H9 (cell line): ENCODE measurements around the gene COLEC12. TPM values are rescaled to one million over a fixed set of nuclear protein-coding genes. Genes with fewer than 3 reads are reported as not detected.

Experiments
- DNase-seq: peaks from one replicate; pipeline ENCODE4 v3.0.0-alpha.2; 2017
- H2AFZ ChIP-seq: one replicate; pipeline ENCODE4 v1.6.1; 2013; ENCODE audit warnings: mild to moderate bottlenecking, low read length, control low read depth, moderate library complexity
- H2AK5ac ChIP-seq: 2 replicates; pipeline ENCODE4 v1.6.1; 2013; ENCODE audit warnings: low read length, control low read depth, mixed read lengths; ENCODE audit not compliant: insufficient read length
- H2BK120ac ChIP-seq: one replicate; pipeline ENCODE4 v1.6.1; 2013; ENCODE audit warnings: low read depth, mild to moderate bottlenecking, low read length, control low read depth, inconsistent platforms; ENCODE audit not compliant: poor library complexity, severe bottlenecking
- H2BK12ac ChIP-seq: 2 replicates; pipeline ENCODE4 v1.6.1; 2013; ENCODE audit warnings: low read length, control low read depth, mixed read lengths, low read depth; ENCODE audit not compliant: insufficient read length
- H2BK15ac ChIP-seq: 2 replicates; pipeline ENCODE4 v1.6.1; 2013; ENCODE audit warnings: low read depth, low read length, control low read depth
- H2BK20ac ChIP-seq: one replicate; pipeline ENCODE4 v1.6.1; 2013; ENCODE audit warnings: low read depth, mild to moderate bottlenecking, low read length, control low read depth, inconsistent platforms; ENCODE audit not compliant: poor library complexity, severe bottlenecking
- H2BK5ac ChIP-seq: 2 replicates; pipeline ENCODE4 v1.6.1; 2013; ENCODE audit warnings: low read length, control low read depth, mixed read lengths; ENCODE audit not compliant: insufficient read length
- H3K14ac ChIP-seq: 2 replicates; pipeline ENCODE4 v1.6.1; 2013; ENCODE audit warnings: low read length, control low read depth; ENCODE audit not compliant: insufficient read depth
- H3K18ac ChIP-seq: 2 replicates; pipeline ENCODE4 v1.6.1; 2013; ENCODE audit warnings: low read depth, mild to moderate bottlenecking, mixed read lengths, low read length, control low read depth; ENCODE audit not compliant: insufficient read length
- H3K23ac ChIP-seq: 2 replicates; pipeline ENCODE4 v1.6.1; 2013; ENCODE audit warnings: low read length, control low read depth, mixed read lengths, low read depth; ENCODE audit not compliant: insufficient read length
- H3K23me2 ChIP-seq: 2 replicates; pipeline ENCODE4 v1.6.1; 2013; ENCODE audit warnings: low read depth, mild to moderate bottlenecking, mixed read lengths, low read length, control low read depth; ENCODE audit not compliant: insufficient read length, poor library complexity, severe bottlenecking
- H3K27ac ChIP-seq: 2 replicates; pipeline ENCODE4 v1.5.1; 2013; ENCODE audit warnings: low read length, control low read depth, mixed read lengths, low read depth; ENCODE audit not compliant: insufficient read length
- H3K27me3 ChIP-seq: 2 replicates; pipeline ENCODE4 v1.6.1; 2013; ENCODE audit warnings: low read length, control low read depth, inconsistent platforms; ENCODE audit not compliant: insufficient read depth
- H3K4ac ChIP-seq: 2 replicates; pipeline ENCODE4 v1.6.1; 2013; ENCODE audit warnings: low read depth, mild to moderate bottlenecking, control low read depth, inconsistent platforms, low read length, moderate library complexity
- H3K4me1 ChIP-seq: 2 replicates; pipeline ENCODE4 v1.6.1; 2013; ENCODE audit warnings: low read length, control low read depth, inconsistent platforms; ENCODE audit not compliant: insufficient read depth
- H3K4me2 ChIP-seq: 2 replicates; pipeline ENCODE4 v1.6.1; 2013; ENCODE audit warnings: low read length, control low read depth, mixed read lengths; ENCODE audit not compliant: insufficient read length, insufficient read depth
- H3K56ac ChIP-seq: 2 replicates; pipeline ENCODE4 v1.6.1; 2013; ENCODE audit warnings: low read depth, mild to moderate bottlenecking, mixed read lengths, low read length, control low read depth; ENCODE audit not compliant: insufficient read length
- H3K79me1 ChIP-seq: 2 replicates; pipeline ENCODE4 v1.6.1; 2013; ENCODE audit warnings: low read depth, mild to moderate bottlenecking, moderate library complexity, low read length, control low read depth, inconsistent platforms; ENCODE audit not compliant: insufficient read depth, poor library complexity, severe bottlenecking
- H3K79me2 ChIP-seq: 2 replicates; pipeline ENCODE4 v1.6.1; 2013; ENCODE audit warnings: low read length, control low read depth, inconsistent platforms; ENCODE audit not compliant: insufficient read depth
- H3K9ac ChIP-seq: 2 replicates; pipeline ENCODE4 v1.6.1; 2013; ENCODE audit warnings: low read length, control low read depth, mixed read lengths; ENCODE audit not compliant: insufficient read length; ENCODE audit errors: extremely low read depth
- H3K9me3 ChIP-seq: one replicate; pipeline ENCODE4 v1.6.1; 2013; ENCODE audit warnings: low read depth, low read length, inconsistent platforms; ENCODE audit not compliant: control insufficient read depth
- H3T11ph ChIP-seq: one replicate; pipeline ENCODE4 v1.6.1; 2013; ENCODE audit warnings: mild to moderate bottlenecking, low read length, control low read depth, inconsistent platforms
- H4K20me1 ChIP-seq: one replicate; pipeline ENCODE4 v1.6.1; 2013; ENCODE audit not compliant: control insufficient read depth, insufficient read length, insufficient read depth
- H4K5ac ChIP-seq: 2 replicates; pipeline ENCODE4 v1.6.1; 2013; ENCODE audit warnings: low read depth, mild to moderate bottlenecking, mixed read lengths, low read length, control low read depth; ENCODE audit not compliant: insufficient read length
- H4K8ac ChIP-seq: replicated peaks from 2 replicates; pipeline ENCODE4 v1.6.1; 2013; ENCODE audit warnings: low read length, control low read depth, mixed read lengths, low read depth; ENCODE audit not compliant: insufficient read length
- H4K91ac ChIP-seq: 2 replicates; pipeline ENCODE4 v1.6.1; 2013; ENCODE audit warnings: low read depth, mild to moderate bottlenecking, moderate library complexity, mixed read lengths, low read length, control low read depth; ENCODE audit not compliant: insufficient read length
- H3K27ac Mint-ChIP-seq, 3 experiments: 2 replicates in 2 of 3; 3 replicates in 1 of 3; pipeline ENCODE4 v1.8.0; 2020 to 2021; ENCODE audit warnings: mixed read lengths in 3 of 3, mild to moderate bottlenecking in 1 of 3, moderate library complexity in 1 of 3
- H3K27me3 Mint-ChIP-seq: 2 replicates; pipeline ENCODE4 v1.8.0; 2021; ENCODE audit warnings: low read depth, mild to moderate bottlenecking, moderate library complexity, mixed read lengths
- H3K36me3 Mint-ChIP-seq, 3 experiments: 2 replicates in 2 of 3; 3 replicates in 1 of 3; pipeline ENCODE4 v1.8.0; 2020 to 2021; ENCODE audit warnings: low read depth in 3 of 3, mixed read lengths in 3 of 3; ENCODE audit not compliant: insufficient read depth in 1 of 3
- H3K4me1 Mint-ChIP-seq, 2 experiments: 2 replicates each; pipeline ENCODE4 v1.8.0; 2020; ENCODE audit warnings: mixed read lengths in 2 of 2
- H3K4me3 Mint-ChIP-seq, 2 experiments: 2 replicates in 1 of 2; 3 replicates in 1 of 2; pipeline ENCODE4 v1.8.0; 2020 to 2021; ENCODE audit warnings: mild to moderate bottlenecking in 2 of 2, mixed read lengths in 2 of 2, moderate library complexity in 1 of 2
- H3K9me3 Mint-ChIP-seq, 2 experiments: 2 replicates in 1 of 2; 3 replicates in 1 of 2; pipeline ENCODE4 v1.8.0; 2020; ENCODE audit warnings: mild to moderate bottlenecking in 2 of 2, mixed read lengths in 2 of 2, moderate library complexity in 1 of 2
- WGBS: extraction: QIAGEN DNeasy Blood & Tissue Kit; methylation state at CpG from one replicate; pipeline ENCODE4 v1.1.7; 2013; ENCODE audit warnings: missing lambda C conversion rate, low lambda C conversion rate, mixed read lengths; ENCODE audit not compliant: insufficient read length; ENCODE audit errors: extremely low coverage; 5-methylcytosine and 5-hydroxymethylcytosine counted together
- total RNA-seq: library from RNA; stranded (reverse); gene quantifications from 2 replicates; pipeline ENCODE4 v1.2.1, GENCODE V29; 2021
- TF ChIP-seq, protein P1 (sequence below): fragments of 200-600 bp; sonication (generic); conservative IDR thresholded peaks from 3 replicates; pipeline ENCODE4 v1.8.0; 2021; ENCODE audit warnings: antibody characterized with exemption, mild to moderate bottlenecking

COLEC12 gene
- total RNA-seq, 1 experiment from 2014 or later, result 0.70 TPM

- Histone ChIP-seq H4K5ac (no peak overlapping the region), H3K56ac (no peak overlapping the region), H4K20me1 (no peaks in the 10 kb centered on the region), H3K79me1 (no peaks in the 10 kb centered on the region), H2BK5ac (no peak overlapping the region), H3K79me2 (no peaks in the 10 kb centered on the region), H3K23ac (no peak overlapping the region), H3K4me2 (no peak overlapping the region), H3K23me2 (no peaks in the 10 kb centered on the region), H3T11ph (no peak overlapping the region), H2BK20ac (no peak overlapping the region), H3K27me3 (no peaks in the 10 kb centered on the region), H2AFZ (no peak overlapping the region), H3K4ac (no peak overlapping the region), H3K9ac (no peak overlapping the region), H2BK120ac (no peak overlapping the region), H3K9me3 (no peaks in the 10 kb centered on the region), H2AK5ac (no peak overlapping the region), H3K14ac (no peak overlapping the region), H3K27ac (no peak overlapping the region), H2BK15ac (no peak overlapping the region), H2BK12ac (no peak overlapping the region), H3K18ac (no peak overlapping the region), H3K4me1 (peaks cover 6% of the 10 kb centered on the region), H4K91ac (no peak overlapping the region), H4K8ac (no peak overlapping the region)
- Mint-ChIP-seq H3K27me3 (no peaks in the 10 kb centered on the region; the same call in 1 of the 2 replicates), H3K4me3 (no peak overlapping the region), H3K4me1 (peaks cover 40 to 42% of the 10 kb centered on the region in 2 experiments), H3K9me3 (peaks cover 3 to 4% of the 10 kb centered on the region in 2 experiments; a peak in 3 of 5 replicates), H3K27ac (no peak overlapping the region), H3K36me3 (no peaks in the 10 kb centered on the region)
- WGBS, result no CpG with 5 or more reads among the region's 2 CpGs
- no peak for DNase-seq
- TF ChIP-seq, protein P1, sequence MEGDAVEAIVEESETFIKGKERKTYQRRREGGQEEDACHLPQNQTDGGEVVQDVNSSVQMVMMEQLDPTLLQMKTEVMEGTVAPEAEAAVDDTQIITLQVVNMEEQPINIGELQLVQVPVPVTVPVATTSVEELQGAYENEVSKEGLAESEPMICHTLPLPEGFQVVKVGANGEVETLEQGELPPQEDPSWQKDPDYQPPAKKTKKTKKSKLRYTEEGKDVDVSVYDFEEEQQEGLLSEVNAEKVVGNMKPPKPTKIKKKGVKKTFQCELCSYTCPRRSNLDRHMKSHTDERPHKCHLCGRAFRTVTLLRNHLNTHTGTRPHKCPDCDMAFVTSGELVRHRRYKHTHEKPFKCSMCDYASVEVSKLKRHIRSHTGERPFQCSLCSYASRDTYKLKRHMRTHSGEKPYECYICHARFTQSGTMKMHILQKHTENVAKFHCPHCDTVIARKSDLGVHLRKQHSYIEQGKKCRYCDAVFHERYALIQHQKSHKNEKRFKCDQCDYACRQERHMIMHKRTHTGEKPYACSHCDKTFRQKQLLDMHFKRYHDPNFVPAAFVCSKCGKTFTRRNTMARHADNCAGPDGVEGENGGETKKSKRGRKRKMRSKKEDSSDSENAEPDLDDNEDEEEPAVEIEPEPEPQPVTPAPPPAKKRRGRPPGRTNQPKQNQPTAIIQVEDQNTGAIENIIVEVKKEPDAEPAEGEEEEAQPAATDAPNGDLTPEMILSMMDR, result no peak
These were observed 196.9 kb downstream of the COLEC12 start for GRCh38 chr18:303607-304006.
